Fibroblast of the aortic adventitia (primary cell): ENCODE data around the gene BOLA3. TPM values are rescaled to one million over a fixed set of nuclear protein-coding genes. Genes with fewer than 3 reads are reported as not detected.

Source experiments
- DNase-seq: peaks from one replicate; pipeline ENCODE4 v3.0.0-alpha.2; 2010; ENCODE audit warnings: low read depth
- H3K4me3 ChIP-seq: 2 replicates; pipeline ENCODE4 v1.5.1; 2011; ENCODE audit warnings: low read depth, mild to moderate bottlenecking, control low read depth, low read length, moderate library complexity
- total RNA-seq: library from RNA; depleted of rRNA; stranded (reverse); fragments of >200 nt; gene quantifications from 2 replicates; pipeline ENCODE4 v1.2.3, GENCODE V29; 2012; ENCODE audit warnings: low replicate concordance
- TF ChIP-seq, protein P1 (sequence below): IDR thresholded peaks from 2 replicates; pipeline ENCODE4 v1.5.1; 2011; ENCODE audit warnings: mild to moderate bottlenecking, low read length, control low read depth, inconsistent platforms; ENCODE audit not compliant: insufficient read depth

BOLA3 gene
- total RNA-seq, 1 donor, result 49.4 TPM

GRCh38 chr2:74149247-74149525 is 1.5 kb upstream of the BOLA3 start:
- H3K4me3 ChIP-seq, result no peak overlapping the region
- TF ChIP-seq, protein P1, sequence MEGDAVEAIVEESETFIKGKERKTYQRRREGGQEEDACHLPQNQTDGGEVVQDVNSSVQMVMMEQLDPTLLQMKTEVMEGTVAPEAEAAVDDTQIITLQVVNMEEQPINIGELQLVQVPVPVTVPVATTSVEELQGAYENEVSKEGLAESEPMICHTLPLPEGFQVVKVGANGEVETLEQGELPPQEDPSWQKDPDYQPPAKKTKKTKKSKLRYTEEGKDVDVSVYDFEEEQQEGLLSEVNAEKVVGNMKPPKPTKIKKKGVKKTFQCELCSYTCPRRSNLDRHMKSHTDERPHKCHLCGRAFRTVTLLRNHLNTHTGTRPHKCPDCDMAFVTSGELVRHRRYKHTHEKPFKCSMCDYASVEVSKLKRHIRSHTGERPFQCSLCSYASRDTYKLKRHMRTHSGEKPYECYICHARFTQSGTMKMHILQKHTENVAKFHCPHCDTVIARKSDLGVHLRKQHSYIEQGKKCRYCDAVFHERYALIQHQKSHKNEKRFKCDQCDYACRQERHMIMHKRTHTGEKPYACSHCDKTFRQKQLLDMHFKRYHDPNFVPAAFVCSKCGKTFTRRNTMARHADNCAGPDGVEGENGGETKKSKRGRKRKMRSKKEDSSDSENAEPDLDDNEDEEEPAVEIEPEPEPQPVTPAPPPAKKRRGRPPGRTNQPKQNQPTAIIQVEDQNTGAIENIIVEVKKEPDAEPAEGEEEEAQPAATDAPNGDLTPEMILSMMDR, result no peak
- no peak for DNase-seq

DNA sequence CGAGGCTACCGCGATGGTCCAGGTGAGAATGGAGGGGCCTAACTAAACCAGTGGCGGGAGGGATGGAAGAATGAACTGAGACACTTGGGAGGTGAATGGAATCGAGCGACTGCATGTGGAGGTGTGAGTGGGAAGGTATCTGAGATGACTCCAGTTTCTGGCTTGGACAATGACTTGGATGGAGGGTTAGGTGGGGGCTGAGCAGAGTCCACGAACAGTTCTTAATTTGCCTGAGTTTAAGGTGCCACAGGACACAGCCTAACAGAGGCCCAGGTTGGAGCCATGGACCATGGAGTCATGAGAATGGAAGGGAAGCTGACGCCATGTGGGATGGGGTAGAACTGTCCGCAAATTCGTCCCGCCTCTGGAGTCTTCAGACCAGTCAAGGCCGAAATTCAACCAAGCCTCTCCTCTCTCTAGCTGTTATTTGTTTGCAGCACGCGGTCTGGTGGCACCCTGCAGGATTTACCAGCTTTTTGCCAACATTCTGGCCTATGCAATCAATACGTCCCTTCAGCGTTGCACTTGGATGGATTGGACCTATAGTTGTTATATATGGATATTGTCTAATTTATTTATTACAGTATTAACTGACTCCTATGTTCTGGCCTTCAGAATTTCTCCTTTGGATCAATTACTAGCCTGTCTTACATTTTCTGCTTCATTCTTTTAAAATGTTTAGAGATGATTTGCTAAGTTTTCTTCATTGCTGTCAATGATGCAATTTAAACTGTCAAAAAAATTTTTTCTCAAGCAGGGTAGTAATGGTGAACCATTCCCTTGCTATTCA is 940 bp upstream of the BOLA3 start:
- TF ChIP-seq, protein P1, result no peak
- H3K4me3 ChIP-seq, result peak overlapping the region; percentile 78
- no peak for DNase-seq

DNA sequence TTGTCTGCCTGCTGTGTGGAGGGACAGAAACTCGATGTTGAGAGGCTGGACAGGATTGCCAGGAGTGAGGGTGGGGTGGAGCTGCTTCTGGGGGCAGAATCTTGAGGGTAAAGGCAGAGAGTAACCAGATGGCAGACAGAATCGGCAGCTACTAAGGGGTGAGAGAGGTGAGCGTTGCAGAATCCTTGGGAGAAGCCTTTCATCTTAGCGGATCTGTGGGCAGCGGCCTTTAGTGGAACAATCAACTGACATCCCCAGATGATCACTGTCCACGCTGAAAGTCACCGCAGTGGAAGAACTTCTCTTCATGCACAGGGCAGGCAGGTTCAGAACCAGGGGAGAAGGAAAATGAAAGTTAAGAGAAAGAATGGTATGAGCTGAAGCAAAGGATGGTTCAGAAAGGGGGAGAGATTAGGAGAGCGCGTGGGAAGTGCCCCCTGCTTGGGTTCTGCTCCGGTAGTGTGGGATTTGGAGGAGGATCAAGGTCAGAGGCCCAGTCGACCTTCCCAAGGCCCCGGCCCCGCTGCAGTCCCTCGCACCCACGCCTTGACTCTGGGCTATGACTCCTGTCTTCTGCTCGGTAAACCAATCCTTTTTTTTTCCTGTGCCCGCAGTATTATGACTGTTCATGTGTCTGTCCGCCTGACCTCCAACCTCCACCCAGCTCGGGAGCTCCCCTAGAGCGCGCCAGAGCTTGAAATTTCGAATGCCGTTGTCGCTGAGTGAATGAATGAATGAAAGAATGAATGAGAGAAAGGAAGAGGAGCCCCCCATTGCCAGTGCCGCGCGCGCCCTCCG is 584 bp downstream of the BOLA3 start:
- TF ChIP-seq, protein P1, result no peak
- DNase-seq, result peak; percentile 31
- peak overlapping the region; percentile 78 for H3K4me3 ChIP-seq

DNA sequence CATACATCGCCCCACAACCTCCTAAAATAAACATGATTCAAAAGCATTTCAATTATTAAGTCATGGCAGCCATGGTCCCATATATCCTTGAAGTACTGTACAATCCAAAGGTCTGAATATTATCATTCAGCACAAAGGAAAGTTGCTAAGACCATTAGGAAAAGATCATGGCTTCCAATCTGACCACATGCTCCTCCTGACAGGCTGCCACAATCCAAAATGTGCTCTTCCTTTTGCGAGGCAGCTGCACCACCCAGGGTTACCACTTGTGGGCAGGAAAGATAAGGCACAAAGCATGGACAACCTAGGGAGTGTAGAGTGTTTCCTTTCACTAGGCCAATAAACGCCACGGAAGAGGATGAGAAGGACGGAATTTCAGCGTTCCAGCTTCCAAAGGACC is 5.4 kb downstream of the BOLA3 start:
- DNase-seq, result no peak
- TF ChIP-seq, protein P1, result no peak
- H3K4me3 ChIP-seq, result no peak overlapping the region

GRCh38 chr2:74138600-74139323 is 8.9 kb downstream of the BOLA3 start:
- TF ChIP-seq, protein P1, result no peak
- no peak for DNase-seq
- H3K4me3 ChIP-seq, result no peak overlapping the region

DNA sequence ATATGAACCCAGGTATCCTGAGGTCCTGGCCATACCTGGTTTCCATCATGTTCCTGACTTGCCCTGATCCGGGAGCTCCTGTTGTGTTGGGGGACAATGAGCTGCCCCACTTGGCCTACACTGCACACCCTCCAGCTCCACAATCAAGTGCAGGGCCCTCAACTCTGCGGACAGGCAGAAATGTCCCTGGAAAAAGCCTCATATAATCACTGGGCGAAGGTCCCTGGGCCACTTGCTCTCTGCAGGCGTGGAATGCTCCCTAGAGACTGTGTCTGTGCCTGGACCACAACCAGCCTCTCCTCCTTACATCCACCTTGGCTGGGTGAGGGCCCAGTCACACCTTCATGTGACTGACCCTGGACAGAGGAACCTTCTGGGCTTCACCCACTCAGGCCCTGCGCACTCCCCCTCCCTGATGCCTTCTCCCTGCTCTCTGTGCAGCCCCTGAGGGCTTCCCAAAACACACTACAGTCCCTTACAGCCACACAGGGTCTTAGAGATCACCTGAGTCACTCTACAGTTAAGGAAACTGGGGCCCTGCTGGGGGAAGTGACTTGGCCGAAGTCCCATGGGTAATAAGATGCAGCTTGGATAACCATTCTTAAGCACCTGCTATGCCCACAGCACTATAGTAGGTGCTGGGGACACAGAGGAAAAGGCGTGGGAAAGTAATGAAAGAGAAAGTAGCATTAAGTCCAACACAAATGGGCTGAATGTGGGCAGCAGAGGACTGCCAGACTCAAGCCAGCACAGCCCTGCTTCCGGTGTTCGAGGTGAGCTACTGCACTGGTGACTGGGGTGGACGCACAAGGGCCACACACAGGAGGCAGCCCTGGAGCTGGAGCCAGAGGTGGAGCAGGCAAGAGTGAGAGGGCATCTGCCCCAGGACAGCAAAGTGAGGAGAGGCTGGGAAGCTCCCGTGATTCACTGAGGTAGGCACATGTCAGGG is 9.8 kb downstream of the BOLA3 start:
- no peak overlapping the region for H3K4me3 ChIP-seq
- DNase-seq, result no peak
- TF ChIP-seq, protein P1, result no peak
